ENCODE data around the gene VWA8.

DNA sequence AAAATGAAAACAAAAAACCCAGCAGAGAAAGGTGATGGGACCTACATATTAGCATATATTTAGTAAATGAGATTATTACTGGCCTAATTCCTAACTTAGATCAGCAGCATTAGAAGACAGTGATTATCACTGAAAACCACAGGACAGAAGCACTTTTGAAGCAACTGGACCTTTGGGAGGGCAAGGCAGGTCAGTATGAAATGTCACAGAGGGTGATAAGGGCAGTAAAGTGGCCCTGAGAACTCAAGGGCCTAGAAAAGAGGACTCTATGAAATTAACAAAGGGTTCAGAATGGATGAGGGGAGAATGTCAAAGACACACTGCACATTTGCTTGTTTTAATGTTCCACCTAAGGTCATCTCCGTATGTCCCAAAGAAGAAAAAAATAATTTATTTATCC lies 148.7 kb downstream of the VWA8 start:
- TF ChIP-seq, protein P1, sequence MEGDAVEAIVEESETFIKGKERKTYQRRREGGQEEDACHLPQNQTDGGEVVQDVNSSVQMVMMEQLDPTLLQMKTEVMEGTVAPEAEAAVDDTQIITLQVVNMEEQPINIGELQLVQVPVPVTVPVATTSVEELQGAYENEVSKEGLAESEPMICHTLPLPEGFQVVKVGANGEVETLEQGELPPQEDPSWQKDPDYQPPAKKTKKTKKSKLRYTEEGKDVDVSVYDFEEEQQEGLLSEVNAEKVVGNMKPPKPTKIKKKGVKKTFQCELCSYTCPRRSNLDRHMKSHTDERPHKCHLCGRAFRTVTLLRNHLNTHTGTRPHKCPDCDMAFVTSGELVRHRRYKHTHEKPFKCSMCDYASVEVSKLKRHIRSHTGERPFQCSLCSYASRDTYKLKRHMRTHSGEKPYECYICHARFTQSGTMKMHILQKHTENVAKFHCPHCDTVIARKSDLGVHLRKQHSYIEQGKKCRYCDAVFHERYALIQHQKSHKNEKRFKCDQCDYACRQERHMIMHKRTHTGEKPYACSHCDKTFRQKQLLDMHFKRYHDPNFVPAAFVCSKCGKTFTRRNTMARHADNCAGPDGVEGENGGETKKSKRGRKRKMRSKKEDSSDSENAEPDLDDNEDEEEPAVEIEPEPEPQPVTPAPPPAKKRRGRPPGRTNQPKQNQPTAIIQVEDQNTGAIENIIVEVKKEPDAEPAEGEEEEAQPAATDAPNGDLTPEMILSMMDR (IDR thresholded peaks at IDR 0.05) = no peak
- no peak for TF ChIP-seq POLR2AphosphoS5 (IDR thresholded peaks at IDR 0.05)
